GM18951 (cell line): ENCODE results near the gene PRKCH.
A peak's percentile ranks its signal among the peaks of the same experiment; 100 is the strongest.

Experiments used
- POLR2A ChIP-seq: IDR thresholded peaks from 4 replicates; pipeline ENCODE4 v1.6.1; 2011; ENCODE audit warnings: mild to moderate bottlenecking; ENCODE audit not compliant: insufficient read length, insufficient read depth; ENCODE audit errors: extremely low read depth
- in situ Hi-C: fragments of 300-500 bp; cut with MboI; formaldehyde crosslinking; loops from one replicate; pipeline ENCODE4 v1.12.0; 2022; ENCODE audit warnings: low sequenced_read_pairs, mixed read lengths, inconsistent platforms; ENCODE audit not compliant: unreplicated experiment

Gene PRKCH

GRCh38 chr14:61498811-61499210, 177.4 kb downstream of the PRKCH start:
- in situ Hi-C loops: no loop called here
- TF ChIP-seq POLR2A: no peak

DNA sequence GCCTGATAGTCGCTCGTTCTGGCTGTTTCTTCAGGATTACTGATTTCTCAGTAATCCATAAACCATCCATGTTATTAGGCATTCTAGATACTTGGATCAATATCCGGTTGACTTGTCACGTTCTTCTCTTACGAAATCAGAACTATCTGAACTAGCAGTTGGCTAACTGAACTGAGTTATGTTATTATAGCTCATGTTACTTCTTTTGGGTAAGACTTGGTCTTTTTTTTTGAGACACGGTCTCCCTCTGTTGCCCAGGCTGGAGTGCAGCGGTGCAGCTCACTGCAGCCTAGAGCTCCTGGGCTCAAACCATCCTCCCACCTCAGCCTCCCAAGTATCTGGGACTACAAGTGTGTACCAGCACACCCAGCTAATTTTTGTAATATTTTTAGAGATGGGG, 178.6 kb downstream of the PRKCH start:
- no peak for TF ChIP-seq POLR2A
- in situ Hi-C loops: no loop called here

- TF ChIP-seq POLR2A: no peak
- in situ Hi-C loops: no loop called here
These were observed 180.5 kb downstream of the PRKCH start for GRCh38 chr14:61501714-61502458.

GRCh38 chr14:61502459-61503093, 181.2 kb downstream of the PRKCH start:
- TF ChIP-seq POLR2A: no peak
- in situ Hi-C loops: no loop called here

GRCh38 chr14:61503167-61503801, 181.9 kb downstream of the PRKCH start:
- peak; percentile 13 for TF ChIP-seq POLR2A
- in situ Hi-C loops: no loop called here

DNA sequence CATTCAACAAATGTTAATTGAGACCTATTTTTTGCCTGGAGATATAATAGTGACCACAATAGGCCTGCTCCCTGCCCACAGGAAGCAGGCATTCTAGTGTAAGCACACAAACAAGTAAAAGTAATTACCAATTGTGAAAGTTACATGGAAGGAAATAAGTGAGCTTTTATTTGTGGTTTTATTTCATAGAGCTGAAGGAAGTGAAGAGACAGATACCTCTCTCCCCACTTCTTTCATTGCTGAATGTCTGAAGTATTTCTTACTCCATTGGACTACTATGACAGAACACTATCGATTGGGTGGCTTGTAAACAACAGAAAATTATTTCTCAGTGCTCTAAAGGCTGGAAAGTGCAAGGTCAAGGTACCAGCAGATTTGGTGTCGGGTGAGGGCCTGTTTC, 183.5 kb downstream of the PRKCH start:
- in situ Hi-C loops: no loop called here
- no peak for TF ChIP-seq POLR2A

- no peak for TF ChIP-seq POLR2A
- in situ Hi-C loops: no loop called here
These were observed 184.7 kb downstream of the PRKCH start for GRCh38 chr14:61505815-61506809.

- TF ChIP-seq POLR2A: no peak
- in situ Hi-C loops: no loop called here
These were observed 187.1 kb downstream of the PRKCH start for GRCh38 chr14:61508526-61508925.

GRCh38 chr14:61510736-61511557, 189.6 kb downstream of the PRKCH start:
- in situ Hi-C loops: no loop called here
- no peak for TF ChIP-seq POLR2A

DNA sequence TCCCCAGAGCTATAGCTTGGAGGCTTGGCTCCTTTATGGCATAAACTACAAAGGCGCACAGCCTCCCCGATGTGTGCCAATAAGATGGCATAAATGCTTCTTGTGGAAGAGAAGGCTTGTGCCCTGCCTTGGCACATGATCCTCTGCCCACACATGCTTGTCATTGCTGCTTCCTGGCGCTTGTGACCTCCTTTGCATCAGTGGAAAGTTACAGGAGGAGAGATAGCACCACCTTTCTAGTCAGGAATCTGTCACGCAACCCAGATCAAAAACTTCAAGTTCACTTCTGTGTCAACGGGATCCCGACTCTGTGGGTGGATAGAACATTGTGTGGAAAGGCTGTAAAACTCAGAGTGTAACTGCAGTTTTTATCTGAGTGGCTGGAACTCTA, 190.2 kb downstream of the PRKCH start:
- no peak for TF ChIP-seq POLR2A
- in situ Hi-C loops: no loop called here

DNA sequence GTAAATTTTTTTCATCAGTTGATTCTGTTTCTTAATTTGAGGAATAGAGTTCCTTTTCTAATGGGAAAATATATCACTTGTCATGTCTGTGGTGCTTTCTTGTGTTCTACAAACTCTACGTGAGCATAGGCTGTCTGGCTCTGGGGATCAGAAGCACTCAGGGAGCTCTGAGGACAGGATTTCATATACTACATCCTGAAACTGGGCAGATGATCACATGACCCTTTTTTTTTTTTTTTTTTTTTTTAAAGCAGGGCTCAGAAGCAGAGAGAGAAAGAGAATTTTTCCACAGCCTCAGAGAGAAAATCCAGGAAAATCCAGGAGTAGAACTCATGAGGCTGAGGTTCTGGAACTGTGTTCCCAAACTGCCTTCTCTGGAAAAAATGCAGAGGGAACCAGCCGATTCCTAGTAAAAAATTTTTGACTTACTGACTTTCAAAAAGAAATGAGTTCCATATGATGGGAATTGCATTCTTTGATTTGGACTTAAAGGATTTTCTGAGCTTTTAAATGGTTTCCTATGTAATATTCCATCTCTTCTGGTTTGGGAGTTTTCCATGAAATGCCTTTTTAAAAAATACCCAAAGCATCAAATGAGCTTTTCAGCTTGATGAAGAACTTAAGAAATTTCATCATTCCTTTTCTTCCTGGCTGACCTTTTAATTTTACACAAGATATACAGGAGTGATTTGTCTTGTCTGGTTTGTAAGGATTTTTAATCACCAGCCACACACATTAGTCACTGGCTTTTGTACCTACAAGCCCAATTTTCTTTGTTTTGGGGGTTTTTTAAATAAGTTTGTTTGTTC, 190.9 kb downstream of the PRKCH start:
- in situ Hi-C loops: no loop called here
- no peak for TF ChIP-seq POLR2A
